Caco-2 (cell line): ENCODE data around the gene AP2A2. TPM values are rescaled to one million over a fixed set of nuclear protein-coding genes. Genes with fewer than 3 reads are reported as not detected.
"Not testable (repeated sequence)": the region's sequence is repeated elsewhere in the genome, so short reads cannot be mapped to it uniquely, and the experiment has no call there.

Experiments used
- BruUV-seq: library from RNA; stranded (reverse); fragments of 400-500 nt; replicated peaks from 2 replicates; lab custom pipeline; 2021; lab: Mats Ljungman, UMichigan
- CTCF ChIA-PET: fragments of 300-600 bp; sonication (Branson Sonifier 250); formaldehyde crosslinking; loops from one replicate; lab custom pipeline; 2022; ENCODE audit warnings: antibody characterized with exemption; lab: Charles Lee
- POLR2A ChIA-PET: fragments of 300-600 bp; sonication (Branson Sonifier 250); formaldehyde crosslinking; loops from one replicate; lab custom pipeline; 2022; ENCODE audit warnings: antibody characterized with exemption; lab: Charles Lee
- DNase-seq, 2 experiments: peaks; one replicate each; pipeline versions ENCODE4 v3.0.0 to v3.0.0-alpha.2; 2020 to 2022
- H3K27me3 ChIP-seq: replicated peaks from 2 replicates; pipeline ENCODE4 v1.6.0; 2011; ENCODE audit warnings: low read length; ENCODE audit not compliant: control insufficient read depth, insufficient read depth
- H3K36me3 ChIP-seq: 2 replicates; pipeline ENCODE4 v1.5.1; 2011; ENCODE audit warnings: low read length; ENCODE audit not compliant: control insufficient read depth, insufficient read depth
- H3K4me1 ChIP-seq: fragments of 250-450 bp; sonication (Bioruptor Pico); 2 replicates; pipeline ENCODE4 v1.5.1; 2020; ENCODE audit warnings: mild to moderate bottlenecking
- H3K4me3 ChIP-seq: 2 replicates; pipeline ENCODE4 v1.5.1; 2011; ENCODE audit warnings: low read depth, mild to moderate bottlenecking, control low read depth, low read length
- H3K9me3 ChIP-seq: fragments of 250-450 bp; sonication (Bioruptor Pico); 2 replicates; pipeline ENCODE4 v1.5.1; 2020; ENCODE audit warnings: mild to moderate bottlenecking, moderate library complexity
- H3K27ac Mint-ChIP-seq: one replicate; pipeline ENCODE4 v1.8.0; 2022; ENCODE audit warnings: mixed read lengths; ENCODE audit not compliant: unreplicated experiment
- H3K27me3 Mint-ChIP-seq: one replicate; pipeline ENCODE4 v1.8.0; 2022; ENCODE audit warnings: mixed read lengths; ENCODE audit not compliant: insufficient read depth, unreplicated experiment
- H3K36me3 Mint-ChIP-seq: one replicate; pipeline ENCODE4 v1.8.0; 2022; ENCODE audit warnings: mild to moderate bottlenecking, mixed read lengths; ENCODE audit not compliant: insufficient read depth, unreplicated experiment
- H3K4me1 Mint-ChIP-seq: one replicate; pipeline ENCODE4 v1.8.0; 2022; ENCODE audit warnings: low read depth, mixed read lengths; ENCODE audit not compliant: unreplicated experiment
- H3K4me3 Mint-ChIP-seq: one replicate; pipeline ENCODE4 v1.8.0; 2022; ENCODE audit warnings: mild to moderate bottlenecking, moderate library complexity, mixed read lengths; ENCODE audit not compliant: unreplicated experiment
- H3K9me3 Mint-ChIP-seq: one replicate; pipeline ENCODE4 v1.8.0; 2022; ENCODE audit warnings: mixed read lengths; ENCODE audit not compliant: unreplicated experiment
- CTCF ChIP-seq, 2 experiments: fragments of 200-600 bp in 1 of 2; IDR thresholded peaks; 1 replicate in 1 of 2; 2 replicates in 1 of 2; pipeline versions ENCODE4 v1.5.1 to v1.8.0; 2011 to 2022; ENCODE audit warnings: antibody characterized with exemption in 1 of 2, control low read depth in 1 of 2, inconsistent platforms in 1 of 2, low read depth in 1 of 2, low read length in 1 of 2, mild to moderate bottlenecking in 1 of 2, moderate library complexity in 1 of 2; ENCODE audit not compliant: insufficient read depth in 1 of 2, severe bottlenecking in 1 of 2, unreplicated experiment in 1 of 2
- intact Hi-C: fragments of 100-400 bp; cut with micrococcal nuclease; formaldehyde crosslinking; loops from one replicate; pipeline ENCODE4 v1.10.0; 2022; ENCODE audit not compliant: unreplicated experiment
- total RNA-seq: library from RNA; stranded (reverse); gene quantifications from 2 replicates; pipeline ENCODE4 v1.2.3, GENCODE V29; 2022

AP2A2 gene
- total RNA-seq, 1 experiment from 2014 or later = 130 TPM

DNA sequence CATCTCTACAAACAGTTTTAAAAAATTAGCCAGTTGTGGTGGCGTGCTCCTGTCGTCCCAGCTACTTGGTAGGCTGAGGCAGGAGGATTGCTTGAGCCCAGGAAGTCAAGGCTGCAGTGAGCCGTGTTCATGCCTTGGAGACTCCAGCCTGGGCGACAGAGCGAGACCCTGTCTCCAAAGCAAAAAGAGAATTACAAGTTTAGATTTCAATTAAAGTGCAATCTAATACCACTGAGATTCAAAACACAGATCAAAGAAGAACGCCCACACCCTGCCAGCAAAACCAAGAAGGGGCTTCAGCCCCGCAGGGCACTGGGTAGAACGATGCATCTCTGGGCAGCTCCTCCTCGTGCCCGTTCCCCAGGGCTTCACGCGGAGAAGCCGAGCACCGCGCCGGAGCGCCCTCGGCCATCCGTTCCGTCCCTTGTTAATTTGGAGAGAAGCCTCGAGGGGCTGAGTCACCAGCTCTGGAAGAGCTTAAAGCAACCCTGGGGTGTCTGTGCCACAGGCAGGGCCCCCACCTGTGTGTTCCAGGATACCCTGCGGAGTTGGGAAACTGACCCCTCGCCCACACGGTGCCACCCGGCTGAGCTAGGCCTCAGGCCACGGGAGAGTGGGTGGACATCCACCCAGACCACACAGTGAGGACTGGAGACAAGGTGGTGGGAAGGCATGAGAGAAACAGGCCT is 47.0 kb downstream of the AP2A2 start:
- H3K4me3 ChIP-seq = no peak overlapping the region
- H3K27ac Mint-ChIP-seq = no peak overlapping the region
- DNase-seq = no peak
- ChIA-PET POLR2A (no interaction called here), CTCF (no interaction called here)
- intact Hi-C loops = no loop called here
- no peak overlapping the region for H3K4me3 Mint-ChIP-seq
- TF ChIP-seq CTCF (IDR thresholded peaks at IDR 0.05; ENCODE audit: insufficient read depth in 1 of 2, low read depth in 1 of 2, low read length in 1 of 2, severe bottlenecking in 1 of 2, unreplicated experiment in 1 of 2) = no peak
- no peaks in the 10 kb centered on the region for H3K9me3 Mint-ChIP-seq
- H3K36me3 Mint-ChIP-seq = peaks cover 95% of the 10 kb centered on the region
- H3K36me3 ChIP-seq = peaks cover 6% of the 10 kb centered on the region
- no peaks in the 10 kb centered on the region for H3K4me1 Mint-ChIP-seq
- H3K9me3 ChIP-seq = no peaks in the 10 kb centered on the region
- BruUV-seq = no TSS peak
- no peaks in the 10 kb centered on the region for H3K27me3 ChIP-seq
- H3K27me3 Mint-ChIP-seq = no peaks in the 10 kb centered on the region
- no peaks in the 10 kb centered on the region for H3K4me1 ChIP-seq

- Mint-ChIP-seq H3K4me3 (no peak overlapping the region), H3K36me3 (peaks cover 96% of the 10 kb centered on the region), H3K27me3 (no peaks in the 10 kb centered on the region), H3K9me3 (no peaks in the 10 kb centered on the region), H3K4me1 (no peaks in the 10 kb centered on the region), H3K27ac (no peak overlapping the region)
- Histone ChIP-seq H3K36me3 (peaks cover 4% of the 10 kb centered on the region), H3K4me3 (no peak overlapping the region), H3K9me3 (no peaks in the 10 kb centered on the region), H3K4me1 (no peaks in the 10 kb centered on the region), H3K27me3 (no peaks in the 10 kb centered on the region)
- intact Hi-C loops = no loop called here
- ChIA-PET POLR2A (no interaction called here), CTCF (no interaction called here)
- DNase-seq = no peak
- BruUV-seq = no TSS peak
- TF ChIP-seq CTCF (IDR thresholded peaks at IDR 0.05; ENCODE audit: insufficient read depth in 1 of 2, low read depth in 1 of 2, low read length in 1 of 2, severe bottlenecking in 1 of 2, unreplicated experiment in 1 of 2) = no peak
These were observed 47.6 kb downstream of the AP2A2 start for GRCh38 chr11:973237-973636.

DNA sequence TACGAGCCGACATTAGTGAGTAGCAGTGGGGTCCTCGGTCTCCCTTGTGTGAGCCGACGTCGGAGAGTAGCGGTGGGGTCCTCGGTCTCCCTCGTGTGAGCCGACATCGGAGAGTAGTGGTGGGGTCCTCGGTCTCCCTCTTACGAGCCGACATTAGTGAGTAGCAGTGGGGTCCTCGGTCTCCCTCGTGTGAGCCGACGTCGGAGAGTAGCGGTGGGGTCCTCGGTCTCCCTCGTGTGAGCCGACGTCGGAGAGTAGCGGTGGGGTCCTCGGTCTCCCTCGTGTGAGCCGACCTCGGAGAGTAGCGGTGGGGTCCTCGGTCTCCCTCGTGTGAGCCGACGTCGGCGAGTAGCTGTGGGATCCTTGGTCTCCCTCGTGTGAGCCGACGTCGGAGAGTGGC is 49.7 kb downstream of the AP2A2 start:
- DNase-seq, POLR2A ChIA-PET, H3K36me3 ChIP-seq, H3K4me3 ChIP-seq, H3K4me3 Mint-ChIP-seq, H3K9me3 Mint-ChIP-seq, H3K4me1 Mint-ChIP-seq, intact Hi-C loops, H3K4me1 ChIP-seq, H3K27me3 ChIP-seq, H3K27me3 Mint-ChIP-seq, BruUV-seq, H3K9me3 ChIP-seq: not testable (repeated sequence)
- Mint-ChIP-seq H3K27ac (peak overlapping the region; percentile 61), H3K36me3 (peaks cover 90% of the 10 kb centered on the region)
- CTCF ChIA-PET = interaction anchor here (0.6 to 2.0 kb wide), 3 partner anchors 23 to 80 kb away, joined by 3 to 5 read pairs (median 4); partner anchors contain the start of gene CHID1
